Measurements from ENCODE around the gene GPR137. TPM values are rescaled to one million over a fixed set of nuclear protein-coding genes. Genes with fewer than 3 reads are reported as not detected.
A peak's percentile ranks its signal among the peaks of the same experiment; 100 is the strongest.

The GPR137 gene
- total and polyA plus RNA-seq, 2 experiments from 2014 or later, result 16.3 to 32.5 TPM

- H3K36me3 Mint-ChIP-seq (ENCODE audit: low read depth), result peaks cover 8% of the 10 kb centered on the region
- no peaks in the 10 kb centered on the region for H3K27me3 ChIP-seq (ENCODE audit: insufficient read depth)
- H3K79me2 ChIP-seq (replicated peaks; ENCODE audit: insufficient read depth), result peaks cover 36% of the 10 kb centered on the region
- DNase-seq (ENCODE audit: low spot score) (peak; percentile 68), ATAC-seq (peak; percentile 9)
- peak overlapping the region; percentile 100; the same call in 1 of the 2 replicates for H3K4me3 ChIP-seq
- TF ChIP-seq ZNF331 (CRISPR knock-in tag; IDR thresholded peaks at IDR 0.05; ENCODE audit: low read depth) (no peak), CTCF (conservative IDR thresholded peaks at IDR 0.05; ENCODE audit: low read depth in 2 of 2) (no peak), ETS1 (IDR thresholded peaks at IDR 0.05) (no peak), ZNF462 (CRISPR knock-in tag; IDR thresholded peaks at IDR 0.05) (no peak), JUNB (IDR thresholded peaks at IDR 0.05; ENCODE audit: unreplicated experiment) (no peak), ZNF114 (CRISPR knock-in tag; IDR thresholded peaks at IDR 0.05) (no peak), EZH2 (IDR thresholded peaks at IDR 0.05; ENCODE audit: low read depth, unreplicated experiment) (no peak), STAT1 (IDR thresholded peaks at IDR 0.05; ENCODE audit: unreplicated experiment) (no peak), CREB1 (CRISPR knock-in tag; IDR thresholded peaks at IDR 0.05; ENCODE audit: low read depth) (no peak), NANOG (IDR thresholded peaks at IDR 0.05; ENCODE audit: borderline replicate concordance) (no peak), POLR2AphosphoS5 (IDR thresholded peaks at IDR 0.05; ENCODE audit: low read depth) (no peak; the same call in 1 of the 2 replicates), EZH2phosphoT487 (IDR thresholded peaks at IDR 0.05; ENCODE audit: unreplicated experiment) (no peak), REST (IDR thresholded peaks at IDR 0.05; ENCODE audit: unreplicated experiment) (no peak)
- H3K4me1 ChIP-seq (ENCODE audit: insufficient read depth), result peaks cover 38% of the 10 kb centered on the region
- H3K4me3 Mint-ChIP-seq, result peak overlapping the region; percentile 88
- peaks cover 41% of the 10 kb centered on the region for H3F3A ChIP-seq (replicated peaks; ENCODE audit: low read depth)
- H3K27ac Mint-ChIP-seq, result peak overlapping the region; percentile 94
- no peak overlapping the region for H2AFZ ChIP-seq
- H3K9me2 ChIP-seq (ENCODE audit: insufficient read depth), result no peaks in the 10 kb centered on the region
- peak overlapping the region; percentile 100 for H3K4me2 ChIP-seq
- no peaks in the 10 kb centered on the region for H3K36me3 ChIP-seq (ENCODE audit: insufficient read depth)
- H3K9me3 Mint-ChIP-seq, result no peaks in the 10 kb centered on the region
- H3K27me3 Mint-ChIP-seq (ENCODE audit: insufficient read depth, low read depth, poor library complexity), result peaks cover 30% of the 10 kb centered on the region
- peaks cover 40% of the 10 kb centered on the region for H3K4me1 Mint-ChIP-seq
- H3K27ac ChIP-seq (ENCODE audit: low read depth), result peak overlapping the region; percentile 96
- no peaks in the 10 kb centered on the region; the same call in none of the 2 replicates for H4K20me1 ChIP-seq (replicated peaks; ENCODE audit: insufficient read depth)
These were observed 37.1 kb upstream of the GPR137 start for GRCh38 chr11:64248578-64248977.

All from GM23338 (cell line).